GM21786 (cell line): ENCODE data around the gene SLC26A11.
"Not testable (repeated sequence)": the region's sequence is repeated elsewhere in the genome, so short reads cannot be mapped to it uniquely, and the experiment has no call there.

Source experiments
- ATAC-seq: cut with Tn5 transposase; IDR thresholded peaks from one replicate; pipeline ENCODE4 v1.9.1; 2021; ENCODE audit not compliant: unreplicated experiment

The SLC26A11 gene

GRCh38 chr17:80281516-80281915, 61.3 kb downstream of the SLC26A11 start:
- no peak for ATAC-seq

GRCh38 chr17:80283116-80283852, 63.1 kb downstream of the SLC26A11 start:
- no peak for ATAC-seq

- ATAC-seq: no peak
These were observed 64.4 kb downstream of the SLC26A11 start for GRCh38 chr17:80284631-80285030.

GRCh38 chr17:80285237-80285920, 65.2 kb downstream of the SLC26A11 start:
- ATAC-seq: no peak

GRCh38 chr17:80286638-80286960, 66.4 kb downstream of the SLC26A11 start:
- no peak for ATAC-seq

GRCh38 chr17:80287038-80287437, 66.8 kb downstream of the SLC26A11 start:
- no peak for ATAC-seq

- no peak for ATAC-seq
These were observed 67.8 kb downstream of the SLC26A11 start for GRCh38 chr17:80287806-80288567.

GRCh38 chr17:80289616-80290015, 69.4 kb downstream of the SLC26A11 start:
- ATAC-seq: no peak

GRCh38 chr17:80290156-80290555, 69.9 kb downstream of the SLC26A11 start:
- no peak for ATAC-seq

- ATAC-seq: no peak
These were observed 71.0 kb downstream of the SLC26A11 start for GRCh38 chr17:80291260-80291659.

- ATAC-seq: no peak
These were observed 71.7 kb downstream of the SLC26A11 start for GRCh38 chr17:80291691-80292487.

- ATAC-seq: no peak
These were observed 72.3 kb downstream of the SLC26A11 start for GRCh38 chr17:80292521-80292971.

GRCh38 chr17:80294210-80294609, 74.0 kb downstream of the SLC26A11 start:
- no peak for ATAC-seq

- ATAC-seq: no peak
These were observed 74.4 kb downstream of the SLC26A11 start for GRCh38 chr17:80294653-80295052.

- ATAC-seq: no peak
These were observed 74.9 kb downstream of the SLC26A11 start for GRCh38 chr17:80295146-80295545.

- ATAC-seq: no peak
These were observed 75.3 kb downstream of the SLC26A11 start for GRCh38 chr17:80295559-80295958.

- no peak for ATAC-seq
These were observed 76.0 kb downstream of the SLC26A11 start for GRCh38 chr17:80296221-80296620.

- ATAC-seq: no peak
These were observed 77.9 kb downstream of the SLC26A11 start for GRCh38 chr17:80297996-80298560.

- ATAC-seq: not testable (repeated sequence)
These were observed 79.3 kb downstream of the SLC26A11 start for GRCh38 chr17:80299350-80300100.

GRCh38 chr17:80300756-80301155, 80.5 kb downstream of the SLC26A11 start:
- ATAC-seq: not testable (repeated sequence)
